SIG-M5 (cell line): Measurements from ENCODE around the gene SYNPO2.

Experiments
- DNase-seq: peaks from one replicate; lab custom pipeline; 2025; lab: John Stamatoyannopoulos, UW

The SYNPO2 gene, protein sequence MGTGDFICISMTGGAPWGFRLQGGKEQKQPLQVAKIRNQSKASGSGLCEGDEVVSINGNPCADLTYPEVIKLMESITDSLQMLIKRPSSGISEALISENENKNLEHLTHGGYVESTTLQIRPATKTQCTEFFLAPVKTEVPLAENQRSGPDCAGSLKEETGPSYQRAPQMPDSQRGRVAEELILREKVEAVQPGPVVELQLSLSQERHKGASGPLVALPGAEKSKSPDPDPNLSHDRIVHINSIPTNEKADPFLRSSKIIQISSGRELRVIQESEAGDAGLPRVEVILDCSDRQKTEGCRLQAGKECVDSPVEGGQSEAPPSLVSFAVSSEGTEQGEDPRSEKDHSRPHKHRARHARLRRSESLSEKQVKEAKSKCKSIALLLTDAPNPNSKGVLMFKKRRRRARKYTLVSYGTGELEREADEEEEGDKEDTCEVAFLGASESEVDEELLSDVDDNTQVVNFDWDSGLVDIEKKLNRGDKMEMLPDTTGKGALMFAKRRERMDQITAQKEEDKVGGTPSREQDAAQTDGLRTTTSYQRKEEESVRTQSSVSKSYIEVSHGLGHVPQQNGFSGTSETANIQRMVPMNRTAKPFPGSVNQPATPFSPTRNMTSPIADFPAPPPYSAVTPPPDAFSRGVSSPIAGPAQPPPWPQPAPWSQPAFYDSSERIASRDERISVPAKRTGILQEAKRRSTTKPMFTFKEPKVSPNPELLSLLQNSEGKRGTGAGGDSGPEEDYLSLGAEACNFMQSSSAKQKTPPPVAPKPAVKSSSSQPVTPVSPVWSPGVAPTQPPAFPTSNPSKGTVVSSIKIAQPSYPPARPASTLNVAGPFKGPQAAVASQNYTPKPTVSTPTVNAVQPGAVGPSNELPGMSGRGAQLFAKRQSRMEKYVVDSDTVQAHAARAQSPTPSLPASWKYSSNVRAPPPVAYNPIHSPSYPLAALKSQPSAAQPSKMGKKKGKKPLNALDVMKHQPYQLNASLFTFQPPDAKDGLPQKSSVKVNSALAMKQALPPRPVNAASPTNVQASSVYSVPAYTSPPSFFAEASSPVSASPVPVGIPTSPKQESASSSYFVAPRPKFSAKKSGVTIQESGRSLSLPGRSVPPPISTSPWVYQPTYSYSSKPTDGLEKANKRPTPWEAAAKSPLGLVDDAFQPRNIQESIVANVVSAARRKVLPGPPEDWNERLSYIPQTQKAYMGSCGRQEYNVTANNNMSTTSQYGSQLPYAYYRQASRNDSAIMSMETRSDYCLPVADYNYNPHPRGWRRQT

DNA sequence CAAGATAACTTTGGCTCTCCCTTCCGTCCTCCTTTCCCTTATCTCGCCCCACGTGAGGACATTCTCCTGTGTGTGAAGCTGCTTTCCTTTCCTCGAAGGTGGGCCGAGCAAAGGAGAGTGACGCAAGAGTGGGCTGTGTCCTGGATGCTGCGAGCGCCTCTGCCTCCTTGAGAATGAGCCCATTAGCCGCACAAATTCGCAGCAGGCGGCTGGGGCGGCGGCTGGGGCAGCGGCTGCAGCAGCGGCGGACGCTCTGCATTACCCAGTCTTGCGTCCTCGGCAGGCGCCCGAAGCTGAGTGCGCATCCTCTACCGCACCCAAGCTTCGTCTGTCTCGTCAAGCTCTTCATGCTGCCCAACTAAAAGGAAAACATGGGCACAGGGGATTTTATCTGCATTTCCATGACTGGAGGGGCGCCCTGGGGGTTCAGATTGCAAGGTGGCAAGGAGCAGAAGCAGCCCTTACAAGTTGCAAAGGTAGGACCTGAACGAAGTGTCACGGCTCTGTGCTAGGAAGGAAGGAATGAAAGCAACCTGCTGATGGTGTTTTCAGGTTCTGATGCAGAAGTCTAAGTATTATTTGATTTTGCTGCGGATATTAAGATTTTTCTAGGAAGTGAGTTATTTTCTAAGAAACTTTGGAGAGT lies at the start of gene SYNPO2:
Gene SYNPO2 (plus strand): TSS at position 189 of the 646 bp plus-strand sequence. CDS start 183 bp downstream, at position 372.
- peak; percentile 39 for DNase-seq

GRCh38 chr4:118839221-118839927 lies 49.3 kb upstream of the SYNPO2 start:
- DNase-seq: no peak

GRCh38 chr4:118842055-118842454 lies 46.6 kb upstream of the SYNPO2 start:
- no peak for DNase-seq

DNA sequence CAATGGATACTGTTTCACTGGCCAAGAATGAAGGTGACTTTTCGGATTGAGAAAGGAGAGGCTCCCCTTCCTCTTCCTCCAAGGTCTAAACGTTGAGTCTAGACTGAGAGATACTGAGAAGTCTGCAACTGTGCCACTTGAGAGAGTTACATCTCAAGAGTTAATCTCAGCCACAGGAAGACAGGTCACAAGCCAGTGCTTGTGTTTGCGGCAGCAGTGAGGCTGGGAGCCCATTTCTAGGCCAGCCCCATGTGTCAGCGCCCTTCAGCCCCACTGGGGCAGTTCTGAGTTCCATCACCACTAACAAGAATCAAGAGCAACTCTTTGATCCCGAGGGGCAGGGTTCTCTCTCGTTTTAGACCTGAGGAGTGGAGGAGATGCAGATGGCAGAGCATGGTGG lies 45.4 kb upstream of the SYNPO2 start:
- DNase-seq: no peak

DNA sequence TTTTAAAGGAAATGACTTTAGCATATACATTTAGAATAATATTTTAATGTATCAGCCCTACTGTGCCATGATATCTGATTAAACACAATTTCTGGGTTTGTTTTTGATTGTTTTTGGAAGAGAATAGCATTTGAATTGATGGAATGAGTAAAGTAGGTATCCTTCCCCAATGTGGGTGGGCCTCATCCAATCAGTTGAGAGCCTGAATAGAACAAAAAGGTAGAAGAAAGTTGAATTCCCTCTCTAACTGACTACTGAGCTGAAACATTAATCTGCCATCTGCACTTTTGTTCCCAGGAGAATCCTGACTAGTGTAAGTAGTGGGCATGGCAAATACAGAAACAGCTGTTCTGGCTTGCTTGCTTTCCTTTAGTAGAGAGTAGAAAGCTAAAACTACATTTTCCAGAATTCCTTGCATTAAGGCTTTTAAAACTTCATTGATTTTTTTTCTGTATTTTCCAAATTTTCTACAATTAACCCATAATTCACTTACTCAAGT lies 43.1 kb upstream of the SYNPO2 start:
- no peak for DNase-seq

GRCh38 chr4:118846979-118847378 lies 41.7 kb upstream of the SYNPO2 start:
- DNase-seq: no peak

GRCh38 chr4:118848242-118848641 lies 40.4 kb upstream of the SYNPO2 start:
- no peak for DNase-seq

DNA sequence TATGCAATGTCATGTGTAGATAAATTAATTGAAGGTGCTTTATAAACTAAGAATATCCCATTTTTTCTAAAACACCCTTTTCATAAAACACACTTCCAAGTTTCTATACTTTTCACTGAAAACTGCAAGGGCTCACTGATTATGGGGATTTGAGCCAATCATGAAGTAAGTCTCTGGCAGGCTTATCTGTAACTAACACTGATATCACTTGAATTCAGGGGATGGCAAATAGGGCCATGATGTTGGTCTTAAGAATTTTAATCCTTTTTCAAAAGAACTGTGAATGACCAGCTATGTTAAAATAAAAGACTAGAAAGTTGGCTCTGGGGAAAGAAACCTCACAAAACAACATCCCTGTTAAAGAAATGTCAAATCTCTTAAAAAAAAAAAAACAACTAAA lies 39.8 kb upstream of the SYNPO2 start:
- no peak for DNase-seq

DNA sequence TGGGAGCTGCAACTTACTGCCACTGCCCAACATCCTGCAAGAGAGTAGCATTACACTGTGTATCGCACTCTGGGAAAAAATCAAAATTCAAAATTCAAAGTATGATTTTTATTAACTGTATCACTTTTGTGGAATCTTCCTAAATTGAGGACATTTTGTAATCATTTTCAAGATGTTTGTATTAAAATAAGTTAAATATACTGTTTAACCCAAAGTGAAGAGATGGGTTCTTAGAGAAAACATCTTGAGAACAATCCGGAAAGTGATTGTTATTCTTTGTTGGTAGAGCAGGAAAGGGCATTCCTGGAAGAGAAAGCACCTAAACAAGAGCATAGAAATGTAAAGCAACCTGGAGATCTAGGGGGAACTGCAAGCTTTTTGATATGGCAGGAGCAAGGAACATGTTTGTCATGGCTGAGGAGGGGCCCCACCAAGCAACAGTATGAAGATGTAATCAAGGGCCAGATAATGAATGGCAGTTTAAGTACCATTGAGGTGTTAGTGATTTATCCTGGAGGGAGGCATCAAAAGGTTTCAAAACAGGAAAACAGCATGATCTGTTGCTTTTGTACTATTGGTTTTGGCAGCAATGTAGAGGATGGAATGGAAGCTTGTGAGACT lies 38.7 kb upstream of the SYNPO2 start:
- DNase-seq: no peak

DNA sequence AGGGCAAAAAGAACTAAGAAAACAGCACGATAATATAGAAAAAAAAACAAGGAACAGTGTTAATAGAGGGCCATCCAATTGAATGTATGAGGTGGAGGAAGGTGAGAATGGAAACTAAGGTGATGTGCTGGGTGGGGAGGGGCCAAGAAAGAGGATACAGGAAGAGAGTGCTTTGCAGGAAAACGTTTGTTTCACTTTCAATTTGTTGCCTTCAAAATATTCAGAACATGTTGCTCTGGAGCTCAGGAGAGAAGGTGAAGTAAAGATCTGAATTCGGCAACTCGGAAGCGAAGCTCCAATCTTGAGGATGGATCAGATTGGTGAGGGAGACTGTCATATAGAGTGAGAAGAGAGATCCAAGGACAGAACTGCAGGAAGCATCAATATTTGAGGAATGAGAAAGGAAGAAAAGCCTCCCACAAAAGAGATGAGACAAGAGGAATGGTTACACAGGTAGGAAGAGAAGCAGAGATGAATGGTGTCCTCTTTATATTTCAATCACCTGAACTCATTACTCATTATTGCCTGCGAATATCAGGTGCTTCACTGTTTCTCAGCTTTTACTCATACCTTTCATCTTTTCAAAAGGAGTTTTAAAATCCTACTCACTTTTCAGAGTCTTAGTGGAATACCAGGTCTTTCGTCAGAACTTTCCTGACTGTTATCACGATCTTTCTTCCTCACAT lies 38.0 kb upstream of the SYNPO2 start:
- DNase-seq: no peak

DNA sequence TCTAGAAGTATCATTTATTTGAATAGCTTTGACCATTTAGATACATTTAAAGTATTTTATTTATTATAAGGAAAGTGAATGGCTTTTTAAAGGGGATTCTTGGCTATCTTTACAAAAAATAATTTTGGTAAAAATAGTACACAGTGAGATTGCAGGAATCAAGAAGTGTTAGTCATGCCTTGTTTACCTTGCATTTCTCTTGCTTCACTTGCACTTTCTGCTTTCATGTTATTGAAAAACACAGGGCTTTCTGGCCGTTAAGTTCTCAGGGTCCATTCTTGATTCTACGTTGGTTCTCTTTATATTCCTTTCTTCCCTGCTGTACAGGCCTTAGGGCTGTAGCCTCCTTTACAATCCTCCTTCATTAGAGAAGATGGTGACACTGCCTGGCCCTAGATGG lies 30.9 kb upstream of the SYNPO2 start:
- no peak for DNase-seq

- no peak for DNase-seq
Measured at GRCh38 chr4:118858779-118859178, 29.9 kb upstream of the SYNPO2 start.

DNA sequence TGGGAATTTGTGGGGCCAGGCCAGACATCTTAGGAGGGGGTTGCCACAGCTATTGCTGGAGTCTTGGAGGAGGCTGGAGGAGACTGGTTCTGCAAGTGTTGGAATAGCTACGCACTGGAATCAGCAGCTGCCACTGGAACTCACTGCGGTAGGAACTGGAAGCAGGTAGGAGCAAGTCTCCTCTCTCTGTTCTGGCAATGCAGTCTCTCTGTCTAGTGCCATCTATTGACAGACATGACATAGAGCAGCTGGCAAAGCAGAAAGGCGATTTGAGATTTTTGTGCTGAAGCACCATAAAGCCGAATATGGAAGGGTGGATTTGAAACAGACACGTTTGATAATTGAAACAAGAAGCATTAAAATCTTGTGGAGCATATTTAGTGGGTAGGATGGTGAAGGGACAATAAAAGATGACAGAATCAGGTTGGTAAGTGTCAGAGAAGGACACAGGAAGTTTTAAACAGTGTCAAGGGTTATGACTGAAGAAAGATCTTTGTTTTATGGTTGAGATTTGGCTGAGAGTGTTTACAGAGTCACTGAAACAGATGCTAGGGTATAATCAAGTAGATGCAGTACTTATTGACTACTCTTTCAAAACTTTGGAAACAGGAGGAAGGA lies 23.5 kb upstream of the SYNPO2 start:
- DNase-seq: peak; percentile 12

- no peak for DNase-seq
Measured at GRCh38 chr4:118866442-118866841, 22.2 kb upstream of the SYNPO2 start.

GRCh38 chr4:118867311-118868067 lies 21.2 kb upstream of the SYNPO2 start:
- DNase-seq: no peak

GRCh38 chr4:118869808-118870342 lies 18.8 kb upstream of the SYNPO2 start:
- DNase-seq: no peak

- DNase-seq: no peak
Measured at GRCh38 chr4:118872181-118872580, 16.5 kb upstream of the SYNPO2 start.

DNA sequence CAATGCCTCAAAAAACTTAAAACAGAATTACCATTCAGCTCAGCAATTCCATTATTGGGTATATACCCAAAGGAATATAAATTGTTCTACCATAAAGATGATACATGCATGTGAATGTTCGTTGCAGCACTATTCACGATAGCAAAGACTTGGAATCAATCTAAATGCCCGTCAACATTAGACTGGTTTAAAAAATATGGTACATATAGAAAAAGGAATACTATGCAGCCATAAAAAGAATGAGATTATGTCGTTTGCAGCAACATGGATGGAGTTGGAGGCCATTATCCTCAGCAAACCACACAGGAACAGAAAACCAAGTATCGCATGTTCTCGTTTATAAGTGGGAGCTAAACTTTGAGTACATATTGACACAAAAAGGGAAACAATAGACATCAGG lies 10.9 kb upstream of the SYNPO2 start:
- DNase-seq: no peak
